Thyroid gland (tissue), 4 donors: Measurements from ENCODE around the gene NRM. TPM values are rescaled to one million over a fixed set of nuclear protein-coding genes. Genes with fewer than 3 reads are reported as not detected.

Source experiments
- DNase-seq, 2 donors: peaks; one replicate each; pipeline ENCODE4 v3.0.0-alpha.2; 2019
- H3K27ac ChIP-seq, 3 donors: fragments of 200-600 bp; sonication (generic); 1 replicate in 2 of 3; 2 replicates in 1 of 3; pipeline ENCODE4 v1.5.1; 2016 to 2019; ENCODE audit warnings: mild to moderate bottlenecking in 1 of 3, moderate library complexity in 1 of 3
- H3K27me3 ChIP-seq: fragments of 200-600 bp; sonication (generic); one replicate; pipeline ENCODE4 v1.5.1; 2019
- H3K36me3 ChIP-seq, 2 donors: fragments of 200-600 bp; sonication (generic); one replicate each; pipeline ENCODE4 v1.5.1; 2016 to 2019
- H3K4me1 ChIP-seq, 2 donors: fragments of 200-600 bp; sonication (generic); one replicate each; pipeline ENCODE4 v1.5.1; 2017 to 2019
- H3K4me3 ChIP-seq, 3 donors: fragments of 200-600 bp; sonication (generic); replicated peaks in 1 of 3; 1 replicate in 2 of 3; 2 replicates in 1 of 3; pipeline ENCODE4 v1.5.1; 2016; ENCODE audit warnings: mild to moderate bottlenecking in 1 of 3
- H3K9me3 ChIP-seq: fragments of 200-600 bp; sonication (generic); one replicate; pipeline ENCODE4 v1.5.1; 2017
- POLR2A ChIP-seq, 2 donors: fragments of 450-650 bp; IDR thresholded peaks; one replicate each; pipeline ENCODE4 v1.6.1; 2017; ENCODE audit warnings: antibody characterized with exemption in 2 of 2, mild to moderate bottlenecking in 2 of 2, moderate library complexity in 1 of 2
- WGBS, 2 donors: methylation state at CpG; one replicate each; pipeline ENCODE4 v1.1.5; 2017; 5-methylcytosine and 5-hydroxymethylcytosine counted together
- intact Hi-C: fragments of 100-400 bp; cut with DNase I; formaldehyde crosslinking; loops from one replicate; pipeline ENCODE4 v1.15.1; 2023
- total RNA-seq, 4 donors: library from RNA; depleted of rRNA; stranded (reverse); fragments of >200 nt; gene quantifications; one replicate each; pipeline ENCODE4 v1.2.3, GENCODE V29; 2016
- TF ChIP-seq, protein P1 (sequence below), 6 experiments: fragments of 200-600 bp in 3 of 6; fragments of 450-650 bp in 3 of 6; sonication (generic) in 3 of 6; IDR thresholded peaks; one replicate each; pipeline ENCODE4 v1.5.1; 2016 to 2019; ENCODE audit warnings: antibody characterized with exemption in 6 of 6, mild to moderate bottlenecking in 2 of 6, inconsistent platforms in 1 of 6, moderate library complexity in 1 of 6

NRM gene
- total RNA-seq, 4 donors from 2014 or later, result 3.5 to 8.3 (median 5.7) TPM

DNA sequence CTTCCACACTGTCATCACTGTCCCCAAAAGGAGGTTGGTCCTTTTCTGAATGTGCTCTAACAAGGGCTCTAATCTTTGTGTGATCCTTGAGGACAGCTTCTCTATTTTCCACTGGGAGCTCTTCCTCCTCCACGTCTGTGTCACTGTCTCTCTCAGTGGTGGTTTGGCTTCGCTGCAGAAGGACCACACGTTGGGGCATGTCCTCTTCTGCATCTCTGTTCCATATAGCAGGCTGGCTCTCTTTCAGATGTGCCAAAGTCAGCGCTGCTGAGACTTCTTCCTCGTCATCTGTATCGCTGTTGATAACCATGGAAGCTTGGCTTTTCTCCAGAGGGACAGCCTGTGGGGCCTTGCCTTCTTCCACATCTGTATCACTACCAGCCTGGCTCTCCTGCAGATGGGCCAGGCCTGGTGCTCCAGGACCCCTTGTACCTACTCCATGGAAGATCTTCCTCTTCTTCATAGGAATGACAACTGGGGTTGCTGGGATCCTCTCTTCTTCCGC lies 21.7 kb upstream of the NRM start:
- intact Hi-C loops, result no loop called here
- H3K4me3 ChIP-seq, result no peak overlapping the region
- no peaks in the 10 kb centered on the region for H3K27me3 ChIP-seq
- peaks cover 8 to 12% of the 10 kb centered on the region in 2 donors for H3K4me1 ChIP-seq
- WGBS, 2 donors, result 91 to 93% methylated on average over 7 of the region's 7 CpGs
- TF ChIP-seq, protein P1, sequence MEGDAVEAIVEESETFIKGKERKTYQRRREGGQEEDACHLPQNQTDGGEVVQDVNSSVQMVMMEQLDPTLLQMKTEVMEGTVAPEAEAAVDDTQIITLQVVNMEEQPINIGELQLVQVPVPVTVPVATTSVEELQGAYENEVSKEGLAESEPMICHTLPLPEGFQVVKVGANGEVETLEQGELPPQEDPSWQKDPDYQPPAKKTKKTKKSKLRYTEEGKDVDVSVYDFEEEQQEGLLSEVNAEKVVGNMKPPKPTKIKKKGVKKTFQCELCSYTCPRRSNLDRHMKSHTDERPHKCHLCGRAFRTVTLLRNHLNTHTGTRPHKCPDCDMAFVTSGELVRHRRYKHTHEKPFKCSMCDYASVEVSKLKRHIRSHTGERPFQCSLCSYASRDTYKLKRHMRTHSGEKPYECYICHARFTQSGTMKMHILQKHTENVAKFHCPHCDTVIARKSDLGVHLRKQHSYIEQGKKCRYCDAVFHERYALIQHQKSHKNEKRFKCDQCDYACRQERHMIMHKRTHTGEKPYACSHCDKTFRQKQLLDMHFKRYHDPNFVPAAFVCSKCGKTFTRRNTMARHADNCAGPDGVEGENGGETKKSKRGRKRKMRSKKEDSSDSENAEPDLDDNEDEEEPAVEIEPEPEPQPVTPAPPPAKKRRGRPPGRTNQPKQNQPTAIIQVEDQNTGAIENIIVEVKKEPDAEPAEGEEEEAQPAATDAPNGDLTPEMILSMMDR (IDR thresholded peaks at IDR 0.05), result no peak
- TF ChIP-seq POLR2A (IDR thresholded peaks at IDR 0.05), result no peak
- peaks cover 25 to 32% of the 10 kb centered on the region in 2 donors for H3K36me3 ChIP-seq
- no peak overlapping the region for H3K27ac ChIP-seq
- no peaks in the 10 kb centered on the region for H3K9me3 ChIP-seq
- no peak for DNase-seq

DNA sequence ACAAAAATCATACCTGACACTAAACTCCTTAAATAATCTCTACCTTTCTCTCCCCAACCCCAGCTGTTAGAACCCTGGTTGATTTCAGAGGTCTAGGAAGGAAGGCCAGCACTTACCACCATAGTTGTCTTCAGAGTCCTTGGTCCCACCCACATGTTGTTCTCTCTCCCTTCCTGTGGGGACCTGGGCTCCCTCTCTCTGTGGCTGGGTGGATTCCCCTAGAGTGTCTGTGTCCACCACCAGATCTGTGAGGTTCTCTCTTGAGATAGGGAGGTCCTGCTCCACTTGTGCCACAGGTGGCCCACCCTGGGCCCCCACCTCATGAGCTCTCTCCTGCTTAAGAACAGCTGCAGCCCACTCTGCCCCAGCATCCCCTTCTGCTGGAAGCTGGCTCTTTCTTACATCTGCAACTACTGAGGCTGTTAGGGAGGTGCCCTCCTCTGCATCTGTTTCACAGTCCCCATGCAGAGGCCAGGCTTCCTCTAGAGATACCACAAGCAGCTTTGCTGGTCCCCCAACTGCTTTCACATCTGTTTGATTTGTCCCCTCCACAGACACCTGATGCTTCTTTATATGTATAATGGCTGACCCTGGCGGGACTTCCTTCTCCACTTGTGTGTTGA lies 21.1 kb upstream of the NRM start:
- Histone ChIP-seq H3K27me3 (no peaks in the 10 kb centered on the region), H3K4me3 (no peak overlapping the region), H3K27ac (no peak overlapping the region), H3K36me3 (peaks cover 31 to 32% of the 10 kb centered on the region in 2 donors), H3K4me1 (peaks cover 8 to 12% of the 10 kb centered on the region in 2 donors), H3K9me3 (no peaks in the 10 kb centered on the region)
- TF ChIP-seq POLR2A (IDR thresholded peaks at IDR 0.05), result no peak
- TF ChIP-seq, protein P1 (IDR thresholded peaks at IDR 0.05), result no peak
- intact Hi-C loops, result no loop called here
- WGBS, 2 donors, result 92 to 100% methylated on average over 1 of the region's 1 CpG
- DNase-seq, result no peak

DNA sequence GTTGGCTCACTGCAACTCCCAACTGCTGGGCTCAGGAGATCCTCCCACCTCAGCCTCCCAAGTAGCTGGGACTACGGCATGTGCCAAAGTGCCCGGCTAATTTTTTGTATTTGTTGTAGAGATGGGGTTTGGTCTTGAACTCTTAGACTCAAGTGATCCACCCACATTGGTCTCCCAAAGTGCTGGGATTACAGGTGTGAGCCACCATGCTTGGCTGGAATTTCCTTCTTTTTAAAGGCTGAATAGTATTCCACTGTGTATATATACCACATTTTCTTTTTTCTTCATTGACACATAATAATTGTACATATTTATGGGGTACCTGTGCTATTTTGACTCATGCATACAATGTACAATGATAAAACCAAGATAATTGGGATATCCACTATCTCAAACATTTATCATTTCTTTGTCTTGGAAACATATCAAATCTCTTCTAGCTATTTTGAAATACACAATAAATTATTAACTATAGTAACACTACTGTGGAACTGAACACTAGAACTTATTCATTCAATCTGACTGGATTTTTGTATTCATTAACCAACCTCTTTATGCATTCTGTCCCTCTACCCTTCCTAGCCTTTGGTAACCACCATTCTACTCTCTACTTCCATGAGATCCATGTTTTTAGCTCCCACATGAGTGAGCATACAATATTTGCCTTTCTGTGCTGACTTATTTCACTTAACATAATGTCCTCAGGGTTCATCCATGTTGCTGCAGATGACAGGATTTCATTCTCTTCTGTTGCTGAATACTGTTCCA lies 18.5 kb upstream of the NRM start:
- WGBS, 2 donors, result 96 to 98% methylated on average over 2 of the region's 2 CpGs
- Histone ChIP-seq H3K9me3 (no peaks in the 10 kb centered on the region), H3K4me1 (no peaks in the 10 kb centered on the region), H3K27ac (no peak overlapping the region), H3K4me3 (no peak overlapping the region), H3K27me3 (no peaks in the 10 kb centered on the region), H3K36me3 (peaks cover 30 to 32% of the 10 kb centered on the region in 2 donors)
- intact Hi-C loops, result no loop called here
- TF ChIP-seq, protein P1 (IDR thresholded peaks at IDR 0.05), result no peak
- TF ChIP-seq POLR2A (IDR thresholded peaks at IDR 0.05), result no peak
- DNase-seq, result no peak

DNA sequence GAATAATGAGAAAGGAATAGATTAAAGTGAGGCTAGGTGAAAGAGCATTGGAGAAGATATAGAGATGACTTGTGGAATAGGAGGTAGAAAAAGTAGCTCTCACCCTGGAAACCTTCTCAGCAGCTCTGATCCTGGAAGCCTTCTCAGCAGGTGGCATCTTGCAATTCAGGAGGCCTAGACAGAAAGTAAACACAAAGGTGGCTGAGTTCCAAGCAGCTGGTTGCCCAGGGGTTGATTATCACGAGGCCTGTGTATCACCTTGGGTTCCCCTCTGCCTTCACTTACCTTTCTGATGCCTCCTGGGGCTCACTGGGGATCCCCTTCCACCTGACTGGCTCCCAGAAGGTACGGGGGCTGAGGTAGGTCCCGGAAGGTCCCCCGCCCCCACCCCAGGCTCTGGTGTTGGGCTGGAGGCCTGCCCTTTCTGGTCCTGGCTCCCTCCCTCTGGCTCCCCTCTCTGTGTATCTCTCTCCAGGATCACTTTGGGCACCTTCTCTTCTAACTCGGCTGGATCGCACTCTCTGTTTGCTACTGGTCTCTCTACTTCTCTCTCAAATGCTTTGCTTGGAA lies 16.6 kb upstream of the NRM start:
- DNase-seq, result no peak
- TF ChIP-seq POLR2A (IDR thresholded peaks at IDR 0.05), result no peak
- TF ChIP-seq, protein P1 (IDR thresholded peaks at IDR 0.05), result no peak
- Histone ChIP-seq H3K4me1 (no peaks in the 10 kb centered on the region), H3K4me3 (no peak overlapping the region), H3K36me3 (peaks cover 25 to 36% of the 10 kb centered on the region in 2 donors), H3K9me3 (no peaks in the 10 kb centered on the region), H3K27me3 (no peaks in the 10 kb centered on the region), H3K27ac (no peak overlapping the region)
- intact Hi-C loops, result no loop called here
- 79 to 84% methylated on average over 5 of the region's 6 CpGs for WGBS, 2 donors
